Spleen (tissue), 11 donors: ENCODE data around the gene SLC6A18. TPM values are rescaled to one million over a fixed set of nuclear protein-coding genes. Genes with fewer than 3 reads are reported as not detected.

ENCODE experiments used
- DNase-seq: peaks from one replicate; pipeline ENCODE4 v3.0.0-alpha.2; 2020
- H3K27ac ChIP-seq, 8 donors: fragments of 200-600 bp; sonication (generic) in 7 of 8; 1 replicate in 4 of 8; 2 replicates in 4 of 8; pipeline versions ENCODE4 v1.5.0 to v1.8.0; 2016 to 2021; ENCODE audit warnings: inconsistent platforms in 4 of 8, mild to moderate bottlenecking in 4 of 8, moderate library complexity in 1 of 8
- H3K27me3 ChIP-seq, 7 donors: fragments of 200-600 bp; sonication (generic) in 6 of 7; replicated peaks in 1 of 7; 1 replicate in 4 of 7; 2 replicates in 3 of 7; pipeline versions ENCODE4 v1.5.0 to v1.8.0; 2016 to 2021; ENCODE audit warnings: inconsistent platforms in 3 of 7, mild to moderate bottlenecking in 1 of 7
- H3K36me3 ChIP-seq, 6 donors: fragments of 200-600 bp; sonication (generic) in 5 of 6; 1 replicate in 4 of 6; 2 replicates in 2 of 6; pipeline versions ENCODE4 v1.5.0 to v1.8.0; 2016 to 2021; ENCODE audit warnings: inconsistent platforms in 2 of 6
- H3K4me1 ChIP-seq, 6 donors: fragments of 200-600 bp; sonication (generic) in 5 of 6; 1 replicate in 3 of 6; 2 replicates in 3 of 6; pipeline versions ENCODE4 v1.5.0 to v1.8.0; 2016 to 2021; ENCODE audit warnings: inconsistent platforms in 3 of 6
- H3K4me3 ChIP-seq, 8 donors: fragments of 200-600 bp; sonication (generic) in 7 of 8; 1 replicate in 4 of 8; 2 replicates in 4 of 8; pipeline versions ENCODE4 v1.5.0 to v1.8.0; 2016 to 2021; ENCODE audit warnings: inconsistent platforms in 4 of 8, mild to moderate bottlenecking in 4 of 8, moderate library complexity in 2 of 8
- H3K9me3 ChIP-seq, 8 donors: fragments of 200-600 bp; sonication (generic) in 7 of 8; 1 replicate in 4 of 8; 2 replicates in 4 of 8; pipeline versions ENCODE4 v1.5.0 to v1.8.0; 2016 to 2021; ENCODE audit warnings: inconsistent platforms in 4 of 8
- POLR2A ChIP-seq, 3 donors: fragments of 450-650 bp; IDR thresholded peaks; one replicate each; pipeline ENCODE4 v1.5.1; 2017; ENCODE audit warnings: antibody characterized with exemption in 3 of 3, mild to moderate bottlenecking in 1 of 3
- POLR2AphosphoS5 ChIP-seq, 3 donors: sonication (generic); formaldehyde crosslinking; IDR thresholded peaks; one replicate each; pipeline ENCODE4 v1.5.1; 2017; ENCODE audit warnings: antibody characterized with exemption in 3 of 3
- WGBS, 5 donors: extraction: QIAGEN DNeasy Blood & Tissue Kit in 3 of 5; methylation state at CpG; one replicate each; pipeline versions ENCODE4 v1.1.5 to v1.1.7; 2013 to 2018; 5-methylcytosine and 5-hydroxymethylcytosine counted together
- intact Hi-C: fragments of 100-400 bp; cut with DNase I; formaldehyde crosslinking; loops from one replicate; pipeline ENCODE4 v1.15.0; 2023; ENCODE audit warnings: low total_unique reads
- polyA plus RNA-seq, 3 donors: library from polyadenylated mRNA; stranded (reverse); fragments of 200-250 nt; gene quantifications; one replicate each; pipeline ENCODE4 v1.2.1, GENCODE V29; 2013
- total RNA-seq, 7 donors: library from RNA; depleted of rRNA in 3 of 7; stranded (reverse); fragments of >200 nt in 3 of 7; fragmentation: NEBNext Ultra II Directional in 4 of 7; extraction: Animal tissue kit (Norgen Biotek cat#: 25700) in 4 of 7; gene quantifications; one replicate each; pipeline versions ENCODE4 v1.1.0 to v1.2.1, GENCODE V29; 2016 to 2021
- TF ChIP-seq, protein P1 (sequence below), 11 experiments: fragments of 200-600 bp in 7 of 11; fragments of 450-650 bp in 4 of 11; sonication (generic) in 4 of 11; IDR thresholded peaks in 8 of 11; conservative IDR thresholded peaks in 3 of 11; 1 replicate in 7 of 11; 2 replicates in 4 of 11; pipeline versions ENCODE4 v1.4.0 to v1.8.0; 2016 to 2021; ENCODE audit warnings: antibody characterized with exemption in 11 of 11, inconsistent platforms in 4 of 11, mild to moderate bottlenecking in 1 of 11
- donor health status: healthy with polysubstance abuse.
- donor health status: DM: no; HTN: no; CAD: no; lungs with moderate emphysema.
- donor health status: DM: no; HTN: no; CAD: no.
- donor health status: Bipolar disorder and iron deficiency.
- donor health status: healthy.
- donor health status: DM: no; HTN: no; CAD: no.
- donor health status: DM: yes; HTN: yes; CAD: no.

Gene SLC6A18
- total and polyA plus RNA-seq, 10 donors: not detected

DNA sequence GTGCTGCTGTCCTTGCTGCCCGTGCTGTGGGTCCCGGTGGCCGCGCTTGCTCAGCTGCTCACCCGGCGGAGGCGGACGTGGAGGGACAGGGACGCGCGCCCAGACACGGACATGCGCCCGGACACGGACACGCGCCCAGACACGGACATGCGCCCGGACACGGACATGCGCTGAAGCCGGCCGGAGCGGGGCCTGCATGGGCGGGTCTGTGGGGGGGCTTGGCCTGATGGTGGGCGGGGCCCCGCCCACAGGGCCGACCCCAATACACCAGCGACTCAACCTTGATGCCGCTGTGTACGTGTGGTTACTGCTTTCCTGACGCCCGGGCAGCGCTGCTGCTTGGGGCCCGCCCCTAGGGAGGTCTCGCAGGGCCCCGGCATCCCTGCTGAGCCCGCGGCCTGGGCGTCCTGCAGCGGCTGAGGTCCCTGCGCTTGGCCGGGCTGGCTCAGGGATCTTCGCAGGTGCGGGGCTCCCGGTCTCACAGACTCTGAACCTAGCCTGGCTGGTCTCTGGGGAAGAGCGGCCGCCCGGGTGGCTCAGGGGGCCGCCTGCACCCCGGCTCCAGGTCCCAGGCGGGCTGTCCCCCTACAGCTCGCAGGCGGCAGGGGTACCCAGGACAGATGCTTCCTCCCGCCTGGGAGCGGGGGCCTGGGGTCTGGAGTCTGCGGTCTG lies 20.9 kb downstream of the SLC6A18 start:
- no peak for TF ChIP-seq POLR2AphosphoS5 (IDR thresholded peaks at IDR 0.05)
- TF ChIP-seq, protein P1, sequence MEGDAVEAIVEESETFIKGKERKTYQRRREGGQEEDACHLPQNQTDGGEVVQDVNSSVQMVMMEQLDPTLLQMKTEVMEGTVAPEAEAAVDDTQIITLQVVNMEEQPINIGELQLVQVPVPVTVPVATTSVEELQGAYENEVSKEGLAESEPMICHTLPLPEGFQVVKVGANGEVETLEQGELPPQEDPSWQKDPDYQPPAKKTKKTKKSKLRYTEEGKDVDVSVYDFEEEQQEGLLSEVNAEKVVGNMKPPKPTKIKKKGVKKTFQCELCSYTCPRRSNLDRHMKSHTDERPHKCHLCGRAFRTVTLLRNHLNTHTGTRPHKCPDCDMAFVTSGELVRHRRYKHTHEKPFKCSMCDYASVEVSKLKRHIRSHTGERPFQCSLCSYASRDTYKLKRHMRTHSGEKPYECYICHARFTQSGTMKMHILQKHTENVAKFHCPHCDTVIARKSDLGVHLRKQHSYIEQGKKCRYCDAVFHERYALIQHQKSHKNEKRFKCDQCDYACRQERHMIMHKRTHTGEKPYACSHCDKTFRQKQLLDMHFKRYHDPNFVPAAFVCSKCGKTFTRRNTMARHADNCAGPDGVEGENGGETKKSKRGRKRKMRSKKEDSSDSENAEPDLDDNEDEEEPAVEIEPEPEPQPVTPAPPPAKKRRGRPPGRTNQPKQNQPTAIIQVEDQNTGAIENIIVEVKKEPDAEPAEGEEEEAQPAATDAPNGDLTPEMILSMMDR (IDR thresholded peaks at IDR 0.05 in 8 of 11, conservative IDR thresholded peaks at IDR 0.05 in 3 of 11): no peak
- no peak for TF ChIP-seq POLR2A (IDR thresholded peaks at IDR 0.05)
- Histone ChIP-seq H3K27me3 (peaks cover 3 to 72% (median 34%) of the 10 kb centered on the region in 7 donors), H3K9me3 (no peaks in the 10 kb centered on the region), H3K36me3 (no peaks in the 10 kb centered on the region), H3K4me1 (peaks cover 0 to 5% (median 0%) of the 10 kb centered on the region in 6 donors), H3K27ac (no peak overlapping the region), H3K4me3 (no peak overlapping the region)
- no peak for DNase-seq
- intact Hi-C loops: no loop called here
- WGBS, 5 donors: 31 to 59% (median 37%) methylated on average over 7 to 58 of the region's 58 CpGs

DNA sequence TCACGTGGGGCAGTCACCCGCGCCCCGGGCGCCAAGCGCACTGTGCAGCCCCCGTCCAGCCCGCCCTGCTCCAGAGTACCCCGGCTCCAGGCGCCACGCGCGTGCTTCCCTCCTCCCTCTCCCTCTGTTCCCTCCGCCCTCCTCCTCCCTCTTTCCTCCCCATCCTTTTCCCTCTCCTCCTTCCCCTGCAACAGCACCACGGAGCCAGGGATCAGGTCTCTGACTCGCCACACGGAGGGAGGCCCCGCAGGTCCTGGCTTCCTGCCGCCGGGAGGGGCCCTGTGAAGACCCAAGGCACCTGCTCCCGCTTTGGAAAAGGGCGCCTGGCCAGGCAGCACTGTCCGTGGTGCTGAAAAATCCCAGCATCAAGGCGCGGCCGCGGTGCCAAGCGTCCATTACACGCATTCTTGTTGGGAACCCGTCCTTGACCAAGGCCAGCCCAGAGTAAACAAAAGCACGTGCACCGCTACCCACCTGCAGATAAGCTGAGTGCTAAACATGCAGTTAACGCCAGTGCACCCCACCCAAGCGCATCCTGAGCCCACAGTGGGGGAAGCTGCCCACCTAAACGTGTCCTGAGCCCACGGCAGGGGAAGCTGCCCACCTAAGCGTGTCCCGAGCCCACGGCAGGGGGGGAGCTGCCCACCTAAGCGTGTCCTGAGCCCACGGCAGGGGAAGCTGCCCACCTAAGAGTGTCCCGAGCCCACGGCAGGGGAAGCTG lies 21.7 kb downstream of the SLC6A18 start:
- 15 to 24% (median 19%) methylated on average over 22 to 43 of the region's 43 CpGs for WGBS, 5 donors
- Histone ChIP-seq H3K4me3 (no peak overlapping the region), H3K27ac (no peak overlapping the region), H3K4me1 (peaks cover 0 to 5% (median 0%) of the 10 kb centered on the region in 6 donors), H3K27me3 (peaks cover 3 to 68% (median 34%) of the 10 kb centered on the region in 7 donors), H3K36me3 (no peaks in the 10 kb centered on the region), H3K9me3 (no peaks in the 10 kb centered on the region)
- no peak for DNase-seq
- intact Hi-C loops: no loop called here
- no peak for TF ChIP-seq POLR2AphosphoS5 (IDR thresholded peaks at IDR 0.05)
- TF ChIP-seq, protein P1 (IDR thresholded peaks at IDR 0.05 in 8 of 11, conservative IDR thresholded peaks at IDR 0.05 in 3 of 11): no peak
- TF ChIP-seq POLR2A (IDR thresholded peaks at IDR 0.05): no peak

DNA sequence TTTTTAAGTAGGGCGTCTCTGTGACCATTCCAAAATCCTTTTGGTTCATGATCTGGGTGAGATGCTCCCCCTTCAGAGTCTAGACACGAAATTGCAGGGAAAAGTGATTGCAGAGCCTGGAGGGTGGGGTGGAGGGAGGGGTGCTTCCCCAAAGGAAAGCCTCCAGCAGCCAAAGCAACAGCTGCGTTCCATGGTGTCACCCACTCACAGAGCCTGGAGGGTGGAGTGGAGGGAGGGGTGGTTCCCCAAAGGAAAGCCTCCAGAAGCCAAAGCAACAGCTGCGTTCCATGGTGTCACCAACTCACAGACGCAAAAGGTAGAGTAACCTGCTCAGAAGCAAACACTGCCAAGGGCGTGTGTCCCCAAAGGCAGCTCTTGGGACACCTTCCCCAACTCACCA lies 22.6 kb downstream of the SLC6A18 start:
- DNase-seq: no peak
- Histone ChIP-seq H3K4me1 (peaks cover 0 to 5% (median 0%) of the 10 kb centered on the region in 6 donors), H3K36me3 (no peaks in the 10 kb centered on the region), H3K4me3 (no peak overlapping the region), H3K27me3 (peaks cover 3 to 64% (median 34%) of the 10 kb centered on the region in 7 donors), H3K27ac (no peak overlapping the region), H3K9me3 (no peaks in the 10 kb centered on the region)
- TF ChIP-seq, protein P1 (IDR thresholded peaks at IDR 0.05 in 8 of 11, conservative IDR thresholded peaks at IDR 0.05 in 3 of 11): no peak
- no peak for TF ChIP-seq POLR2AphosphoS5 (IDR thresholded peaks at IDR 0.05)
- TF ChIP-seq POLR2A (IDR thresholded peaks at IDR 0.05): no peak
- 69 to 81% (median 79%) methylated on average over 6 of the region's 6 CpGs for WGBS, 5 donors
- intact Hi-C loops: no loop called here
